ENCODE results near the gene PSTPIP2. TPM values are rescaled to one million over a fixed set of nuclear protein-coding genes. Genes with fewer than 3 reads are reported as not detected.

Gene PSTPIP2
- total and polyA plus RNA-seq, 2 of the 13 experiments (the other 11 are each of a cell fraction or from before 2014, with no cell fraction given), result 0.25 to 0.27 TPM

- Histone ChIP-seq H3K4me1 (ENCODE audit: insufficient read depth, low read length) (no peaks in the 10 kb centered on the region), H3K4me2 (ENCODE audit: low read depth, low read length) (no peak overlapping the region), H3K79me2 (ENCODE audit: insufficient read depth, low read length) (no peaks in the 10 kb centered on the region), H3K9ac (ENCODE audit: insufficient read depth, low read depth, low read length) (no peak overlapping the region), H4K20me1 (ENCODE audit: insufficient read depth, low read length) (no peaks in the 10 kb centered on the region), H3K4me3 (replicated peaks in 1 of 3; ENCODE audit: insufficient read depth in 1 of 3, low read depth in 2 of 3, low read length in 3 of 3) (no peak overlapping the region), H3K27me3 (ENCODE audit: control insufficient read depth in 1 of 2, insufficient read depth in 2 of 2, low read length in 2 of 2) (no peaks in the 10 kb centered on the region), H3K36me3 (replicated peaks in 1 of 2; ENCODE audit: control insufficient read depth in 1 of 2, insufficient read depth in 2 of 2, low read length in 2 of 2) (peaks cover 20 to 73% of the 10 kb centered on the region in 2 experiments), H2AFZ (ENCODE audit: low read length) (no peak overlapping the region), H3K9me3 (ENCODE audit: low read length) (no peaks in the 10 kb centered on the region), H3K27ac (ENCODE audit: extremely low read length, insufficient read depth, low read length) (no peak overlapping the region)
- in situ Hi-C loops (cut with HindIII; ENCODE audit: extremely low pct_ligation_motif_present, low pct_unique_long_range_greater_than_20kb) (no loop called here), intact Hi-C loops (cut with micrococcal nuclease; ENCODE audit: unreplicated experiment) (no loop called here)
- CTCF ChIA-PET (ENCODE audit: low intra/inter-chr PET ratio, low total read pairs), result no interaction called here
- TF ChIP-seq ZNF292 (CRISPR knock-in tag; IDR thresholded peaks at IDR 0.05; ENCODE audit: borderline replicate concordance, low read depth) (no peak), NFYB (CRISPR knock-in tag; IDR thresholded peaks at IDR 0.05) (no peak), ZNF691 (CRISPR knock-in tag; IDR thresholded peaks at IDR 0.05; ENCODE audit: borderline replicate concordance, low read depth) (no peak), GZF1 (CRISPR knock-in tag; IDR thresholded peaks at IDR 0.05) (no peak), SP5 (CRISPR knock-in tag; IDR thresholded peaks at IDR 0.05; ENCODE audit: borderline replicate concordance, low read depth) (no peak), FOXJ3 (CRISPR knock-in tag; IDR thresholded peaks at IDR 0.05; ENCODE audit: borderline replicate concordance) (no peak), CENPT (CRISPR knock-in tag; IDR thresholded peaks at IDR 0.05; ENCODE audit: low read depth) (no peak), HDAC1 (CRISPR knock-in tag; IDR thresholded peaks at IDR 0.05) (no peak), HNRNPLL (IDR thresholded peaks at IDR 0.05; ENCODE audit: low read depth, low read length, poor library complexity, severe bottlenecking) (no peak), NFATC3 (CRISPR knock-in tag; IDR thresholded peaks at IDR 0.05) (no peak), PREB (CRISPR knock-in tag; IDR thresholded peaks at IDR 0.05) (no peak), TOE1 (CRISPR knock-in tag; IDR thresholded peaks at IDR 0.05) (no peak)
- FAIRE-seq, result no peak
- POLR2A ChIA-PET, result no interaction called here
- no peak for ATAC-seq
- no TSS peak for BruUV-seq (replicated peaks)
- 94% methylated on average over 5 of the region's 5 CpGs for WGBS (ENCODE audit: low lambda C conversion rate)
- DNase-seq (ENCODE audit: low spot score), result no peak
Observed at GRCh38 chr18:45945669-45946068, 126.4 kb downstream of the PSTPIP2 start.

Data from HepG2 (cell line).